GM19463 (cell line): Measurements from ENCODE around the gene ADH7.
"Not testable (repeated sequence)": the region's sequence is repeated elsewhere in the genome, so short reads cannot be mapped to it uniquely, and the experiment has no call there.

Source experiments
- ATAC-seq: cut with Tn5 transposase; IDR thresholded peaks from one replicate; pipeline ENCODE4 v1.9.1; 2021; ENCODE audit warnings: mild to moderate bottlenecking, moderate library complexity; ENCODE audit not compliant: unreplicated experiment

The ADH7 gene

GRCh38 chr4:99417125-99417524 is 18.0 kb downstream of the ADH7 start:
- ATAC-seq = no peak

DNA sequence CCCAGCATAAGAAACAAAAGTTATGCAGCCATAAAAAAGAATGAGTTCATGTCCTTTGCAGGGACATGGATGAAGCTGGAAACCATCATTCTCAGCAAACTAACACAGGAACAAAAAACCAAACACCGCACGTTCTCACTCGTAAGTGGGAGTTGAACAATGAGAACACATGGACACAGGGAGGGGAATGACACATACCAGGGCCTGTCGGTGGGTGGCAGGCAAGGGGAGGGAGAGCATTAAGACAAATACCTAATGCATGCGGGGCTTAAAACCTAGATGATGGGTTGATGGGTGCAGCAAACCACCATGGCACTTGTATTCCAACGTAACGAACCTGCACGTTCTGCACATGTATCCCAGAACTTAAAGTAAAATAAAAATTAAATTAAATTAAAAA is 19.4 kb downstream of the ADH7 start:
- ATAC-seq = not testable (repeated sequence)

GRCh38 chr4:99414902-99415301 is 20.2 kb downstream of the ADH7 start:
- not testable (repeated sequence) for ATAC-seq

DNA sequence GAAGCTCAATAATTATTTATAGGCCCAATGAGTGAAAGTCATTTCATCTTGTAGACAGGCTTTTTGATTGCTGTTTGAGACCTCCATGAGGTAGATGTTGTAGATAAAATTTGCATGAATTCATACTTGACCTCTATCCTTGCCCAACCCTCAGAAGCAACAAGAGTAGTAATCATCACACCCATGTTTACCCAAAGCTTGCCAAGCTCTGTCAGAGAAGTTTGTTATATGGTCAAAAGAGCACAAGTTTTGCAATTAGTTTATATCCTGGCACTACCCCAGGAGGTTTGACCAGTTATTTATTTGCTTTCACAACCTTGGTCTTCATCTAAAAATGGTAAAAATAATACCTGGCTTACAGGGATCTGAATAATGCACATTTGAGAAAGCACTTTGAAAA is 20.7 kb downstream of the ADH7 start:
- ATAC-seq = no peak

GRCh38 chr4:99413140-99413539 is 22.0 kb downstream of the ADH7 start:
- ATAC-seq = no peak

DNA sequence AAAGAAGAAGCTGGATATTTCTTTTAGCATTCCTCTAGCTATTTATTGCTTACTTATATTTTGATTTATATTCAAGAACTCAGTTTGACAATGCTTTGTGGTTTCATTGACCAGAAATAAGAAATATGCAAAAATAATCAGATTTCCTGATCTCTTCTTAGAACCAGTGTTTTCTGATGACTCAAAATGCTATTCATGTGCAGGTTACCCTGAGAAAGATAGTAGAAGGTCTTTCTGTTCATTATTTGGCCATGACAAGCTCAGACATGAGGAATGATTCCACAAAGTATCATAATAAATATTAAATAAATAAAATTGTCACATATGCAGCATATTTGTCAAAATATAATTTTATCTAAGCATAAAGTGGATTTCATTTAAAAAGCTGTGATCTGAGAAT is 24.1 kb downstream of the ADH7 start:
- no peak for ATAC-seq

- ATAC-seq = no peak
These were observed 25.1 kb downstream of the ADH7 start for GRCh38 chr4:99410075-99410474.

DNA sequence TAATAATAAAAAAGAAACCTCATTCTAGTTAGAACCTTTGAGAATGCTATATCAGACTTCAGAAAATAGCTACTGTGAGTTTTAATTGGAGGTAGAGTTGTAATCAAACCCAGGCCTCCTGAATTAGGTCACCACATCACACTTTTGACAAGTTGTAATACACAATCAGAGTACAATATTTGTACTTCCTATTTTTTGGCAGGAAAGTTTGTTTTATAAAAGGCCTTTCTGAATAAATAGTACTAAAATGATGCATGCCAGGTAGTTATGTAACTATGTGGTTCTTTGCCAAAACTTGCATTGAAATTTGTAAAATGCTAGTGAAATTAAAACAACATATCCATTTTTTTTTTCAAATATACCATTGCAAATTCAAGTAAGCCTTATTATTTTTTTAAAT is 26.8 kb downstream of the ADH7 start:
- ATAC-seq = no peak

DNA sequence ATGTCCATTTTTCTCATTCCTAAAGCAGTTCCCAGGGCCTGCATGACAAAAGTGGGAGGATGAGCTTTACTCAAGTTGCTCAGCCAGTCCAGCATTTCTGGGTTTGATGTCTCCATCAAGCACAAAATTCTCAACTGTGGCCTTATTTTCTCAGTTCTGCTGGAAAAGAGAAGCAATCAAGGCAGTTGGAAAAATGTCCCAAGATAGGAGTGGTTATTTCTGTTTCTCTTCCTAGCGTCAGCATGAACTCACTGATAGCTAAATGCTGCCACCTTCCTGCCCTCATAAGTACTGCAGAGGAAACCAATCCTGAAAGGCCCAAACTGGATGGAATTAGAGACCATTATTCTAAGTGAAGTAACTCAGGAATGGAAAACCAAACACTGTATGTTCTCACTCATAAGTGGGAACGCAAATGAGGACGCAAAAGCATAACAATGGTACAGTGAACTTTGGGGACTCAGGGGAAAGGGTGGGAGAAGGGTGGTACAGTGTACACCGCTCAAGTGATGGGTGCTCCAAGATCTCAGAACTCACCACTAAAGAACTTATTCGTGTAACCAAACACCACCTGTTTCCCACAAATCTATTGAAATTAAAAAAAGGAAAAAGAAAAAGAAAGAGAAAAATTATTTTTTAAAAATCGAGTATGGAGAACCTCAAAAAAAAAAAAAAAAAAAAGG is 29.6 kb downstream of the ADH7 start:
- ATAC-seq = no peak

DNA sequence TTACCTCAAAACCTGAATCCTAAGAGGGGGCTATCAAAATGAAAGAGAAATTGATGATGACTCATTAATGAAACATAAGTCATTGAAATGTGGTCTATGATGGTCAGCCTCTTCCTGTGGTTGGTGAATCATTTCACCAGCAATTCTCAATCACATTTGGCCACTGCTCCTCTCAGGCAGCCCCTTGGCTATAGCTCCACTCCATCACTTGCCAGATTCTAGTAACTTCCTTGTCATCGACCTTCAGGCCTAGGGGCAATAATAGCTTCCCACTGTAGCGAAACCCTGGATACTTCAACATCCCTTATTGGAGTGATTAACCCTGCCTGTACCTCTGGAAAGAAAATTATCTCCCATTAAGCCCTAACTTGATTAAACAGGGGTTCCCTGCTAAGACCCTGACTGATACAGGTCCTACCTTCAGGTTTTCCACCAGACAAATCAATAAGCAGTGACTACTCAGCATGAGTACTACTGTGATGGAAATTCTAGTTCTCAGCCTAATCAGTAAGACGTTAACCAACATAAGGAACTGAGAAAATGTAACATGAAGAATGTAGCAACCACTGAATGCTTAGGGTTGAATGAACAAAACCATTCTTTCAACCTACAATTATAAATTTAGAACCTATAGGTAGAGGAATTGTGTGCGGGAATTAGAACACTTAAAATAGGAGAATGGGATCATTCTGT is 30.4 kb downstream of the ADH7 start:
- peak; percentile 80 for ATAC-seq

DNA sequence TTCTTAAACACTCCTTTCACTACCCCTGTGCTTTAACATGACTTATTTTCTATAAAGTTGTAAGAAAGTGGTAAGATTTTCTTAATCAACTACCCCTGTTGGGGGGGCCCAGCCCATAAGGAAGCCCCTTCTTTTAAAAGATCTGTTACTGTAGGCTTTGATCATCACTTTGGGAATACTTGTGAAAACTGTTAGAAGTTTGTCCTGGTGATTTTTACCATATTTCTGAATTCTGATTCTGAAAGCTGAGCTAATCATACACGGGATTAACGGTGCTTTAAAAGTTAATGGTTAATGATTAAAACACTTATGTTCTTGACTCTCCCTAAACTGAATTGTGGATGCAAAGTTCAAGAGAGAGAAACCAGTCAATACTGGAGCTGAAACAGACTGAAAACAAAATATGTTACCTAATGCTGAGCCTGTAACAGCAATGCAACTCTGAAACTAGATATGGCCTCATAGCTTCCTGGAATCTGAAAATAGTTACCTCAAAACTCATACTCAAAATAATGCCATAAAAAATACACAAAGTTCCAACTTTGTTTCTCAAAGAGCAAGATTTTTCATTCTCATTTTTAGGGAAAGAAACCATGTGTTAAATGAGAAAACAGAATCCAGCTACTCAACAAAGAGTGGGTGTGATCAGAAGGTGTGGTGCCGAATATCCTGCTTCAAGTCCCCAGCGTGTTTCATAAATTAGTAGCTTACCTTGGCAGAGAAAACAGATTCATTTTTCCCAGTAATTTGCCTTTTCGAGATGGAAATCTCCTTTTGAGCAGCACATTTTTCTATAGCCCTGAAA is 31.6 kb downstream of the ADH7 start:
- ATAC-seq = peak; percentile 65

GRCh38 chr4:99402765-99403164 is 32.4 kb downstream of the ADH7 start:
- ATAC-seq = no peak

DNA sequence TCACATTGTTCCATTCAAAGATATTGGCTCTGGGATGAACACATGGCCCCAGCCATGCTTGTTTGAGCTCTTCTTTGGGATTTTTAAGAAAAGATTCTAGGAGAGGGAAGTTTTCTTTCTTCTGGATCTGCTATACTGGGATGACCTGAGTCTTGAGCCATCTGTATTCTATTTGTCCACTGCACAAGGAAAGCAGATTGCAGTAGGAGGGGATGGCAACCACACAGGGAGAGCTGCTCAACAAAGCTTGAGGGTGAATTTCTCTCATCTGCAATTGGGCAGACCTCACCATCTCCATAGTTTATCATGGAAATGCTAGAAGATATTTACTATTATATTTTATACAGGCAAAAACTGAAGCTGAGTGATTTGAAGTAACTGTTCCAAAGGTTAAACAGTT is 34.3 kb downstream of the ADH7 start:
- ATAC-seq = no peak

- no peak for ATAC-seq
These were observed 36.1 kb downstream of the ADH7 start for GRCh38 chr4:99399017-99399416.

DNA sequence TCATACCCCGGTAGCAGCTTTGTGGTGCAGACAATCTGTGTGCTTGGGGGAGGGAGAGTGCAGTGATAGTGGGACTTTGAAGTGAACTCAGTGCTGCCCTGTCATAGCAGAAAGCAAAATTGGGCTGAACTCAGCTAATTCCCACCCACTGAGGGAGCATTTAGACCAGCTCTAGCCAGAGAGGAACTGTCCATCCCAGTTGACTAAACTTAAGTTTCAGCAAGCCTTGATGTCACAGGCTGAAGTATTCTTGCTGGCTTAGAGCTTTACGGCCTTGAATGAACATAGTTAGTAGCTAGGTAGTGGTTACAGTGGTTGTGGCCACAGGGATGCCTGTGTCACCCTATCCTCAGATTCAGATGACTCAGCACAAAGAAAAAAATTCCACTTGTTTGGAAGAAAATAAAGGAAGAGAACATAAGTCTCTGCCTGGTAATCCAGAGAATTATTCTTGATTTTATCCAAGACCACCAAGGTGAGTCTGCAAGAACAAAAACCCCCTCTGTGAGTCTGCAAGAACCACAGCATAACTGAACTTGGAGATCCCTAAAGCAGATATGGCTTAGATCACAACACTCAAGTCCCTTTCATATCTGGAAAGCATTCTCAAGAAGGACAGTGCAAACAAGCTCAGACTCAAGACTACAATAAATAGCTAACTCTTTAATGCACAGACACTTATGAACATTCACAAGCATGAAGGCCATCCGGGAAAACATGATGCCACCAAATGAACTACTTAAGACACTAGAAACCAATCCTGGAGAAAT is 39.4 kb downstream of the ADH7 start:
- no peak for ATAC-seq

DNA sequence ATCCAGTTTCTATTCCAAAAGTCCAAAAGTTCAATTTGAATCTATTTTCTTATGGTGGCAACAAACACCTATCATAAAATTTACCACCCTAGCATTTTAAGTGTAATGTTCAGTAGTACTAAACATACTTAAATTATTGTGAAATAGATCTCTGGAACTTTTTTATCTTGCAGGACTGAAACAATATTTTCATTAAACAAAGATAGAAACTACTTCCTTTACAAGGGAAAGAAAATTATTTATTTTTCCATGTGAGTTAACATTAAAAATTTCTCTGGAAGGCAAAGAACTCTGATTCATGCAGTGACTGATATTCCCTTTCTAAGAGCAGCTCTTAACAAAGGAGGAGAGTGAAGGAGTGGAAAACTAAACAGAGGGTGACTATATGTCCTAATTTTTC is 40.2 kb downstream of the ADH7 start:
- no peak for ATAC-seq

- ATAC-seq = no peak
These were observed 45.1 kb downstream of the ADH7 start for GRCh38 chr4:99390055-99390454.

GRCh38 chr4:99389606-99390005 is 45.5 kb downstream of the ADH7 start:
- ATAC-seq = no peak

- ATAC-seq = no peak
These were observed 51.2 kb downstream of the ADH7 start for GRCh38 chr4:99383833-99384392.

DNA sequence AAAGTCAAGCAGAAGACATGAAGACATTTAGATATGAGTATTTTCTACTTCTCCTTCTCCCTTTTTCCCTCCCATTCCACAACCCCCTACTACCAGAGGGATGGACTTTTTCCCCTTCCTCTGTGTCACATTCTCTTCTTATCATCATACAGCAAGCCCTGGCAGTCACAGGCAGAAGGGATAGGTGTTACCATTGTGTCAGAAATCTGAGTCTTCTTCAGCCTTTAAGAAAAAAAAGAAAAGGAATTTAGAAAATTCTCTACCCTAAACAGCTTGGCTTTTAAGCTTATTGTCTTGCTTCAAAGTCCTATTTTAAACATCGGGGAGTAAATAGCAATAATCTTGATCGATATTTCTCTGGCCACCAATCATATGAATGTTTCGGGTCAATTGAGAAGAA is 51.7 kb downstream of the ADH7 start:
- no peak for ATAC-seq
